Measurements from ENCODE around the gene FGF13. TPM values are rescaled to one million over a fixed set of nuclear protein-coding genes. Genes with fewer than 3 reads are reported as not detected.

FGF13 gene
- total and polyA plus RNA-seq, 7 experiments from 2014 or later, result not detected

GRCh38 chrX:138742217-138742616, 30.7 kb upstream of the FGF13 start:
- H3K36me3 Mint-ChIP-seq, result no peaks in the 10 kb centered on the region
- no peak overlapping the region for H3K27ac ChIP-seq (ENCODE audit: low read depth, low read length)
- H3K9me3 Mint-ChIP-seq, result no peaks in the 10 kb centered on the region
- ATAC-seq, result no peak
- no peak for DNase-seq
- H3K4me3 ChIP-seq (ENCODE audit: low read length), result no peak overlapping the region
- intact Hi-C loops (cut with micrococcal nuclease), result loop anchor here in 1 of 2 donors (10.0 kb wide), 1 partner anchor 447 kb away; no protein-coding TSS in a partner anchor
- ChIA-PET CTCF (no interaction called here), POLR2A (no interaction called here)
- no peaks in the 10 kb centered on the region for H3K4me1 ChIP-seq (ENCODE audit: control insufficient read depth in 2 of 2, insufficient read depth in 2 of 2, low read length in 2 of 2)
- no peak overlapping the region for H3K27ac Mint-ChIP-seq
- peaks cover 0 to 4% (median 0%) of the 10 kb centered on the region in 5 donors for H3K27me3 Mint-ChIP-seq
- H3K36me3 ChIP-seq (ENCODE audit: control insufficient read depth in 2 of 3, insufficient read depth in 3 of 3, low read length in 3 of 3), result no peaks in the 10 kb centered on the region
- peaks cover 0 to 3% (median 0%) of the 10 kb centered on the region in 7 donors for H3K4me1 Mint-ChIP-seq
- H3K4me3 Mint-ChIP-seq, result no peak overlapping the region
- H3K27me3 ChIP-seq (ENCODE audit: control insufficient read depth in 2 of 2, insufficient read depth in 2 of 2, low read length in 2 of 2), result no peaks in the 10 kb centered on the region
- no peaks in the 10 kb centered on the region for H3K9me3 ChIP-seq (ENCODE audit: control insufficient read depth in 2 of 3, low read length in 3 of 3)

- DNase-seq (no peak), ATAC-seq (no peak)
- H3K36me3 ChIP-seq (ENCODE audit: control insufficient read depth in 2 of 3, insufficient read depth in 3 of 3, low read length in 3 of 3), result no peaks in the 10 kb centered on the region
- H3K27ac ChIP-seq (ENCODE audit: low read depth, low read length), result no peak overlapping the region
- H3K4me3 Mint-ChIP-seq, result no peak overlapping the region
- H3K4me3 ChIP-seq (ENCODE audit: low read length), result no peak overlapping the region
- no peak overlapping the region for H3K27ac Mint-ChIP-seq
- CTCF ChIA-PET, result no interaction called here
- H3K9me3 ChIP-seq (ENCODE audit: control insufficient read depth in 2 of 3, low read length in 3 of 3), result no peaks in the 10 kb centered on the region
- H3K4me1 ChIP-seq (ENCODE audit: control insufficient read depth in 2 of 2, insufficient read depth in 2 of 2, low read length in 2 of 2), result no peaks in the 10 kb centered on the region
- POLR2A ChIA-PET, result no interaction called here
- intact Hi-C loops (cut with micrococcal nuclease), result loop anchor here in 1 of 2 donors (10.0 kb wide), 1 partner anchor 446 kb away; no protein-coding TSS in a partner anchor
- H3K27me3 Mint-ChIP-seq, result peaks cover 0 to 4% (median 0%) of the 10 kb centered on the region in 5 donors
- peaks cover 0 to 3% (median 0%) of the 10 kb centered on the region in 7 donors for H3K4me1 Mint-ChIP-seq
- no peaks in the 10 kb centered on the region for H3K9me3 Mint-ChIP-seq
- H3K36me3 Mint-ChIP-seq, result no peaks in the 10 kb centered on the region
- no peaks in the 10 kb centered on the region for H3K27me3 ChIP-seq (ENCODE audit: control insufficient read depth in 2 of 2, insufficient read depth in 2 of 2, low read length in 2 of 2)
Observed at GRCh38 chrX:138740341-138740740, 28.8 kb upstream of the FGF13 start.

DNA sequence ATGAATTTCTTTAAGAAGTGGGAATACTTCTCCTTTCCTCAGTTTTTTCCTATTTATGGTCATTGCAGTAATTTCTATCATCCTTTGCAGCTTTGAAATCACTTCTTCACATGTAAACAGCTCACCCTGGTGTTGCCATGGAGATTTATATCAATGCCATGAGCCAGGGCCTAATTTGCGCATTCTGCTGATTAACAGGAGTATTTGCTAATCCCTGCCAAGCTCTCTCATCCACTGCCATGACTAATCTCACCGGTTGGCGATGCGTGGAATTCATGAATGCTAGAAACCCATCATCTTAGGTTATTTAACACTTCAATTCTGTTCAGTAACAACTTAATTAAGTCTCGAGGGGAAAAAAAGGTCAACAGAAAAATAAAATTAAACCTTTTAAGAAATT, 11.8 kb upstream of the FGF13 start:
- POLR2A ChIA-PET, result no interaction called here
- H3K4me3 Mint-ChIP-seq, result no peak overlapping the region

DNA sequence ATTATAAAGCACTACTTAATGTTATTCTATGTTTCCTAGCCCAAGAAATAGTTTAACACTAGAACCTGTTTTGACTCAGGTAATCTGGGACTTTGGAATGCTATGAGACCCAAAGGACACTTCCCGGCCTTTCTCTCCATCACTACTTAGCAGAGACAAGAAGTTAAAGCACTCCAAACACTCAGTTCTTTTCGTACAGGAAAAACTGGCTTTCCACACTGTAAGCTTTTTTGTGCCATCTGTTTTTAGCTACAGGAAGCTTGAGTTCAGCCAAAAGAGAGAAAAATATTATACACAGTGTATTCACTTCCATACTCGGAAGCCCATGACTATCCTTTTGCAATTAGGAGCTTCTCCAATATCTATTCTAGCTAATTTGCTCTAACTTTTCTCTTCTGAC, 7.9 kb upstream of the FGF13 start:
- ATAC-seq, result no peak
- POLR2A ChIA-PET, result no interaction called here

More for the DNA sequence above, 11.8 kb upstream of the FGF13 start:
- Mint-ChIP-seq H3K27ac (no peak overlapping the region), H3K27me3 (peaks cover 0 to 4% (median 0%) of the 10 kb centered on the region in 5 donors), H3K4me1 (no peaks in the 10 kb centered on the region), H3K9me3 (no peaks in the 10 kb centered on the region), H3K36me3 (no peaks in the 10 kb centered on the region)
- Histone ChIP-seq H3K9me3 (ENCODE audit: control insufficient read depth in 2 of 3, low read length in 3 of 3) (no peaks in the 10 kb centered on the region), H3K27me3 (ENCODE audit: control insufficient read depth in 2 of 2, insufficient read depth in 2 of 2, low read length in 2 of 2) (no peaks in the 10 kb centered on the region), H3K4me3 (ENCODE audit: low read length) (no peak overlapping the region), H3K27ac (ENCODE audit: low read depth, low read length) (no peak overlapping the region), H3K36me3 (ENCODE audit: control insufficient read depth in 2 of 3, insufficient read depth in 3 of 3, low read length in 3 of 3) (no peaks in the 10 kb centered on the region), H3K4me1 (ENCODE audit: control insufficient read depth in 2 of 2, insufficient read depth in 2 of 2, low read length in 2 of 2) (no peaks in the 10 kb centered on the region)
- ATAC-seq (no peak), DNase-seq (no peak)
- CTCF ChIA-PET, result no interaction called here
- intact Hi-C loops (cut with micrococcal nuclease), result no loop called here

DNA sequence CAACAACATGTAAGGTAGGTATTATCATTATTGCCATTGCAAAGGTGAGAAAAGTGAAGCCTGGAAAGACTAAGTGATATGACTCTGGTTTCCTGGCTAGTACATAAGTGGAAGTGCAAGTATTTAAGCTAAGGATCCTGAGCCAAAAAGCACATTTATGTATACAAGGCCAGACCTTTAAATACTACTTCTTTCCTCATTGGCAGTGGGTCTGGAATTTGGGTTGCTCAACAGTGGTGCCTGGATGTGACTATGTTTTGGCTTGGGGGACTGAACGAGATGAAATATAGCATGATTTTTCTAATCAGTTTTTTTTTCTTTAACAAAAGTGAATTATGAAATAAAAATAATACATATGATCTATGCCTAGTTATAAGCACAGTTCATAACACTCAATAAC, 7.4 kb upstream of the FGF13 start:
- intact Hi-C loops (cut with micrococcal nuclease), result no loop called here
- ChIA-PET POLR2A (no interaction called here), CTCF (no interaction called here)
- no peak overlapping the region for H3K27ac Mint-ChIP-seq
- H3K36me3 Mint-ChIP-seq, result peaks cover 0 to 3% (median 0%) of the 10 kb centered on the region in 5 donors
- peaks cover 0 to 2% (median 0%) of the 10 kb centered on the region in 11 donors for H3K9me3 Mint-ChIP-seq
- no peaks in the 10 kb centered on the region for H3K4me1 Mint-ChIP-seq
- H3K4me3 Mint-ChIP-seq, result no peak overlapping the region
- H3K27me3 Mint-ChIP-seq, result peaks cover 3 to 17% (median 10%) of the 10 kb centered on the region in 5 donors
- DNase-seq (no peak), ATAC-seq (no peak)
- H3K27ac ChIP-seq (ENCODE audit: low read depth, low read length), result no peak overlapping the region
- no peaks in the 10 kb centered on the region for H3K27me3 ChIP-seq (ENCODE audit: control insufficient read depth in 2 of 2, insufficient read depth in 2 of 2, low read length in 2 of 2)
- H3K4me3 ChIP-seq (ENCODE audit: low read length), result no peak overlapping the region
- H3K9me3 ChIP-seq (ENCODE audit: control insufficient read depth in 2 of 3, low read length in 3 of 3), result no peaks in the 10 kb centered on the region
- H3K4me1 ChIP-seq (ENCODE audit: control insufficient read depth in 2 of 2, insufficient read depth in 2 of 2, low read length in 2 of 2), result no peaks in the 10 kb centered on the region
- H3K36me3 ChIP-seq (ENCODE audit: control insufficient read depth in 2 of 3, insufficient read depth in 3 of 3, low read length in 3 of 3), result no peaks in the 10 kb centered on the region

More for the DNA sequence above, 7.9 kb upstream of the FGF13 start:
- no peak overlapping the region for H3K4me3 Mint-ChIP-seq
- H3K4me1 ChIP-seq (ENCODE audit: control insufficient read depth in 2 of 2, insufficient read depth in 2 of 2, low read length in 2 of 2), result no peaks in the 10 kb centered on the region
- intact Hi-C loops (cut with micrococcal nuclease), result no loop called here
- H3K27me3 ChIP-seq (ENCODE audit: control insufficient read depth in 2 of 2, insufficient read depth in 2 of 2, low read length in 2 of 2), result no peaks in the 10 kb centered on the region
- peaks cover 0 to 2% (median 0%) of the 10 kb centered on the region in 11 donors for H3K9me3 Mint-ChIP-seq
- no peaks in the 10 kb centered on the region for H3K9me3 ChIP-seq (ENCODE audit: control insufficient read depth in 2 of 3, low read length in 3 of 3)
- no peaks in the 10 kb centered on the region for H3K4me1 Mint-ChIP-seq
- H3K27ac ChIP-seq (ENCODE audit: low read depth, low read length), result no peak overlapping the region
- peaks cover 0 to 3% (median 0%) of the 10 kb centered on the region in 5 donors for H3K36me3 Mint-ChIP-seq
- CTCF ChIA-PET, result no interaction called here
- H3K36me3 ChIP-seq (ENCODE audit: control insufficient read depth in 2 of 3, insufficient read depth in 3 of 3, low read length in 3 of 3), result no peaks in the 10 kb centered on the region
- no peak overlapping the region for H3K4me3 ChIP-seq (ENCODE audit: low read length)
- H3K27ac Mint-ChIP-seq, result no peak overlapping the region
- DNase-seq, result no peak
- H3K27me3 Mint-ChIP-seq, result peaks cover 3 to 13% (median 10%) of the 10 kb centered on the region in 5 donors

GRCh38 chrX:138710866-138711341, 613 bp downstream of the FGF13 start:
- ChIA-PET POLR2A (no interaction called here), CTCF (no interaction called here)
- Mint-ChIP-seq H3K36me3 (peaks cover 0 to 3% (median 0%) of the 10 kb centered on the region in 5 donors), H3K4me3 (peak overlapping the region in 2 of 10 donors; percentile 27 to 41), H3K27ac (no peak overlapping the region), H3K9me3 (peaks cover 0 to 2% (median 0%) of the 10 kb centered on the region in 11 donors), H3K27me3 (peaks cover 24 to 44% (median 28%) of the 10 kb centered on the region in 5 donors), H3K4me1 (no peaks in the 10 kb centered on the region)
- Histone ChIP-seq H3K9me3 (ENCODE audit: control insufficient read depth in 2 of 3, low read length in 3 of 3) (no peaks in the 10 kb centered on the region), H3K27me3 (ENCODE audit: control insufficient read depth in 2 of 2, insufficient read depth in 2 of 2, low read length in 2 of 2) (no peaks in the 10 kb centered on the region), H3K36me3 (ENCODE audit: control insufficient read depth in 2 of 3, insufficient read depth in 3 of 3, low read length in 3 of 3) (no peaks in the 10 kb centered on the region), H3K4me1 (ENCODE audit: control insufficient read depth in 2 of 2, insufficient read depth in 2 of 2, low read length in 2 of 2) (no peaks in the 10 kb centered on the region), H3K27ac (ENCODE audit: low read depth, low read length) (no peak overlapping the region), H3K4me3 (ENCODE audit: low read length) (no peak overlapping the region)
- ATAC-seq (no peak), DNase-seq (no peak)
- intact Hi-C loops (cut with micrococcal nuclease), result no loop called here

Data from naive thymus-derived CD4-positive, alpha-beta T cell (primary cell).